Prostate gland (tissue), 2 donors: ENCODE data around the gene MYOZ1.
"Not testable (repeated sequence)": the region's sequence is repeated elsewhere in the genome, so short reads cannot be mapped to it uniquely, and the experiment has no call there.

Experiments used
- POLR2AphosphoS5 ChIP-seq: sonication (generic); formaldehyde crosslinking; IDR thresholded peaks from one replicate; pipeline ENCODE4 v1.6.1; 2017; ENCODE audit warnings: antibody characterized with exemption
- TF ChIP-seq, protein P1 (sequence below), 4 experiments: fragments of 200-600 bp in 2 of 4; fragments of 450-650 bp in 2 of 4; sonication (generic) in 2 of 4; IDR thresholded peaks; 1 replicate in 3 of 4; 2 replicates in 1 of 4; pipeline ENCODE4 v1.5.1; 2016 to 2019; ENCODE audit warnings: antibody characterized with exemption in 4 of 4, mild to moderate bottlenecking in 2 of 4, moderate library complexity in 2 of 4

DNA sequence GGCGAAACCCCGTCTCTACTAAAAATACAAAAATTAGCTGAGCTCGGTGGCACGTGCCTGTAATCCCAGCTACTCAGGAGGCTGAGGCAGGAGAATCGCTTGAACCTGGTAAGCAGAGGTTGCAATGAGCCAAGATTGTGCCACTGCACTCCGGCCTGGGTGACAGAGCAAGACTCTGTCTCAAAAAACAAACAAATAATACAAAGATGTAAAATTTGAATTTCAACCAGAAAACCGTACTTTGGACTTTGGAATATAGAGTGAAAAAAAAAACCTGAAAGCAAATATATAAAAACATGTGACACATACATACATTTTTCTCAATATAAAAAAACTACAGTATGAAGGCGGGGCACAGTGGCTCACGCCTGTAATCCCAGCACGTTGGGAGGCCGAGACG, 20.3 kb downstream of the MYOZ1 start:
- TF ChIP-seq, protein P1, sequence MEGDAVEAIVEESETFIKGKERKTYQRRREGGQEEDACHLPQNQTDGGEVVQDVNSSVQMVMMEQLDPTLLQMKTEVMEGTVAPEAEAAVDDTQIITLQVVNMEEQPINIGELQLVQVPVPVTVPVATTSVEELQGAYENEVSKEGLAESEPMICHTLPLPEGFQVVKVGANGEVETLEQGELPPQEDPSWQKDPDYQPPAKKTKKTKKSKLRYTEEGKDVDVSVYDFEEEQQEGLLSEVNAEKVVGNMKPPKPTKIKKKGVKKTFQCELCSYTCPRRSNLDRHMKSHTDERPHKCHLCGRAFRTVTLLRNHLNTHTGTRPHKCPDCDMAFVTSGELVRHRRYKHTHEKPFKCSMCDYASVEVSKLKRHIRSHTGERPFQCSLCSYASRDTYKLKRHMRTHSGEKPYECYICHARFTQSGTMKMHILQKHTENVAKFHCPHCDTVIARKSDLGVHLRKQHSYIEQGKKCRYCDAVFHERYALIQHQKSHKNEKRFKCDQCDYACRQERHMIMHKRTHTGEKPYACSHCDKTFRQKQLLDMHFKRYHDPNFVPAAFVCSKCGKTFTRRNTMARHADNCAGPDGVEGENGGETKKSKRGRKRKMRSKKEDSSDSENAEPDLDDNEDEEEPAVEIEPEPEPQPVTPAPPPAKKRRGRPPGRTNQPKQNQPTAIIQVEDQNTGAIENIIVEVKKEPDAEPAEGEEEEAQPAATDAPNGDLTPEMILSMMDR (IDR thresholded peaks at IDR 0.05) = not testable (repeated sequence)
- TF ChIP-seq POLR2AphosphoS5 = not testable (repeated sequence)
